HEK293 (cell line): Measurements from ENCODE around the gene PROSER2.

Source experiments
- ELK4 ChIP-seq: IDR thresholded peaks from 2 replicates; pipeline ENCODE4 v1.6.1; 2011; ENCODE audit warnings: mild to moderate bottlenecking, low read depth, low read length, borderline replicate concordance
- YY2 ChIP-seq: fragments of 450-650 bp; formaldehyde crosslinking; IDR thresholded peaks from 2 replicates; pipeline ENCODE4 v1.5.1; 2016; ENCODE audit warnings: missing biosample characterization, missing genetic modification characterization
- ZNF211 ChIP-seq: fragments of 450-650 bp; formaldehyde crosslinking; IDR thresholded peaks from 2 replicates; pipeline ENCODE4 v1.5.1; 2016; ENCODE audit warnings: low read depth, missing biosample characterization, missing genetic modification characterization
- ZNF23 ChIP-seq: fragments of 450-650 bp; formaldehyde crosslinking; IDR thresholded peaks from 2 replicates; pipeline ENCODE4 v1.5.1; 2016; ENCODE audit warnings: missing biosample characterization, missing genetic modification characterization, borderline replicate concordance
- ZNF266 ChIP-seq: fragments of 450-650 bp; formaldehyde crosslinking; IDR thresholded peaks from 2 replicates; pipeline ENCODE4 v1.5.1; 2016; ENCODE audit warnings: missing biosample characterization, missing genetic modification characterization, low read depth
- TF ChIP-seq, protein P1 (sequence below): fragments of 450-650 bp; formaldehyde crosslinking; IDR thresholded peaks from 2 replicates; pipeline ENCODE4 v1.5.1; 2016; ENCODE audit warnings: missing biosample characterization, missing genetic modification characterization

- TF ChIP-seq, protein P1, sequence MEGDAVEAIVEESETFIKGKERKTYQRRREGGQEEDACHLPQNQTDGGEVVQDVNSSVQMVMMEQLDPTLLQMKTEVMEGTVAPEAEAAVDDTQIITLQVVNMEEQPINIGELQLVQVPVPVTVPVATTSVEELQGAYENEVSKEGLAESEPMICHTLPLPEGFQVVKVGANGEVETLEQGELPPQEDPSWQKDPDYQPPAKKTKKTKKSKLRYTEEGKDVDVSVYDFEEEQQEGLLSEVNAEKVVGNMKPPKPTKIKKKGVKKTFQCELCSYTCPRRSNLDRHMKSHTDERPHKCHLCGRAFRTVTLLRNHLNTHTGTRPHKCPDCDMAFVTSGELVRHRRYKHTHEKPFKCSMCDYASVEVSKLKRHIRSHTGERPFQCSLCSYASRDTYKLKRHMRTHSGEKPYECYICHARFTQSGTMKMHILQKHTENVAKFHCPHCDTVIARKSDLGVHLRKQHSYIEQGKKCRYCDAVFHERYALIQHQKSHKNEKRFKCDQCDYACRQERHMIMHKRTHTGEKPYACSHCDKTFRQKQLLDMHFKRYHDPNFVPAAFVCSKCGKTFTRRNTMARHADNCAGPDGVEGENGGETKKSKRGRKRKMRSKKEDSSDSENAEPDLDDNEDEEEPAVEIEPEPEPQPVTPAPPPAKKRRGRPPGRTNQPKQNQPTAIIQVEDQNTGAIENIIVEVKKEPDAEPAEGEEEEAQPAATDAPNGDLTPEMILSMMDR (tag by site-specific recombination) = no peak
- TF ChIP-seq ZNF23 (no peak), ELK4 (no peak), ZNF266 (no peak), YY2 (tag by site-specific recombination) (no peak), ZNF211 (no peak)
These were observed 27.8 kb upstream of the PROSER2 start for GRCh38 chr10:11795101-11795920.
